ENCODE data around the gene HAUS5. TPM values are rescaled to one million over a fixed set of nuclear protein-coding genes. Genes with fewer than 3 reads are reported as not detected.

HAUS5 gene
- total RNA-seq, 4 donors from 2014 or later = 4.0 to 7.3 (median 5.1) TPM

GRCh38 chr19:35633727-35634440, 21.3 kb downstream of the HAUS5 start:
- no peak for DNase-seq (ENCODE audit: low spot score)
- TF ChIP-seq CTCF (IDR thresholded peaks at IDR 0.05) = no peak
- no peak for ATAC-seq (ENCODE audit: low FRiP score)

GRCh38 chr19:35636651-35637050, 24.1 kb downstream of the HAUS5 start:
- no peak for ATAC-seq (ENCODE audit: low FRiP score)

GRCh38 chr19:35637165-35637564, 24.6 kb downstream of the HAUS5 start:
- no peak for TF ChIP-seq CTCF (IDR thresholded peaks at IDR 0.05)
- DNase-seq (ENCODE audit: low spot score) = no peak
- no peak for ATAC-seq (ENCODE audit: low FRiP score)

More at GRCh38 chr19:35636651-35637050, 24.1 kb downstream of the HAUS5 start:
- DNase-seq (ENCODE audit: low spot score) = no peak
- no peak for TF ChIP-seq CTCF (IDR thresholded peaks at IDR 0.05)

- no peak for TF ChIP-seq CTCF (IDR thresholded peaks at IDR 0.05)
- no peak for ATAC-seq (ENCODE audit: low FRiP score)
Observed at GRCh38 chr19:35639321-35639639, 26.7 kb downstream of the HAUS5 start.

GRCh38 chr19:35639863-35640262, 27.3 kb downstream of the HAUS5 start:
- DNase-seq (ENCODE audit: low spot score) = no peak
- no peak for TF ChIP-seq CTCF (IDR thresholded peaks at IDR 0.05)
- ATAC-seq (ENCODE audit: low FRiP score) = no peak

More at GRCh38 chr19:35639321-35639639, 26.7 kb downstream of the HAUS5 start:
- DNase-seq (ENCODE audit: low spot score) = no peak

- DNase-seq (ENCODE audit: low spot score) (no peak), ATAC-seq (ENCODE audit: low FRiP score) (no peak)
- TF ChIP-seq CTCF (IDR thresholded peaks at IDR 0.05) = no peak
Observed at GRCh38 chr19:35641515-35642151, 29.1 kb downstream of the HAUS5 start, which contains the start of gene ETV2. TSS of gene ETV2 (plus strand) at chr19:35641745. CDS start at chr19:35642461, 716 bp downstream.

- no peak for ATAC-seq (ENCODE audit: low FRiP score)
- DNase-seq (ENCODE audit: low spot score) = no peak
- TF ChIP-seq CTCF (IDR thresholded peaks at IDR 0.05) = no peak
Observed at GRCh38 chr19:35642312-35642711, 29.8 kb downstream of the HAUS5 start.

Measured in omental fat pad (tissue), 4 donors.